BE2C (cell line): ENCODE measurements around the gene GRID1.

ENCODE experiments used
- DNase-seq: peaks from one replicate; pipeline ENCODE4 v3.0.0-alpha.2; 2020
- H3K27me3 ChIP-seq: fragments of 250-450 bp; sonication (Bioruptor Pico); 2 replicates; pipeline ENCODE4 v1.5.1; 2020; ENCODE audit warnings: mild to moderate bottlenecking
- H3K36me3 ChIP-seq: fragments of 250-450 bp; sonication (Bioruptor Pico); 2 replicates; pipeline ENCODE4 v1.5.1; 2020; ENCODE audit warnings: mild to moderate bottlenecking
- H3K4me1 ChIP-seq: fragments of 250-450 bp; sonication (Bioruptor Pico); 2 replicates; pipeline ENCODE4 v1.5.1; 2020
- H3K4me3 ChIP-seq: 2 replicates; pipeline ENCODE4 v1.5.1; 2011; ENCODE audit warnings: low read depth, low read length
- H3K9me3 ChIP-seq: fragments of 250-450 bp; sonication (Bioruptor Pico); 2 replicates; pipeline ENCODE4 v1.5.1; 2020
- CTCF ChIP-seq: IDR thresholded peaks from 2 replicates; pipeline ENCODE4 v1.5.1; 2012; ENCODE audit warnings: mild to moderate bottlenecking, low read depth, low read length

Gene GRID1

DNA sequence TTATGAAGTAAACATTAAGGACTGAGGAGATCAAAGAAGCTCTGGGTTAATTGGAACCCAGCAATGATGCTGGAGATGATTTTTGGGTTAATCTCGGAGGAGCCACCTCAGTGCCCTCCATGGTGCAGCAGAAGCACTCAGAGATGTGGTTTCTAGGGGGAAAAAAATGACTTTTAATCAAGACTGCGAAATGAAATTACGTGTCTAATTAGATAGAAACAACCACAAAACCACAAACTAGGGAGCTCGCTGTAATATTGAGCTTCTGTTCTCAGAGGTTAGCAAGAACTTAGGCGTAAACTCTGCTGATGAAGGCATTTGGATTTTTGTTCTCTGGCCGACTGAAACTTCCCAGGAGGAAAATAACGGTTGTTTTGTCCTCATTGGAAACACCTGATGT is 319.0 kb downstream of the GRID1 start:
- Histone ChIP-seq H3K36me3 (peaks cover 5% of the 10 kb centered on the region; the same call in 1 of the 2 replicates), H3K4me1 (peaks cover 26% of the 10 kb centered on the region), H3K27me3 (no peaks in the 10 kb centered on the region), H3K9me3 (no peaks in the 10 kb centered on the region), H3K4me3 (no peak overlapping the region)
- no peak for DNase-seq
- TF ChIP-seq CTCF = no peak

DNA sequence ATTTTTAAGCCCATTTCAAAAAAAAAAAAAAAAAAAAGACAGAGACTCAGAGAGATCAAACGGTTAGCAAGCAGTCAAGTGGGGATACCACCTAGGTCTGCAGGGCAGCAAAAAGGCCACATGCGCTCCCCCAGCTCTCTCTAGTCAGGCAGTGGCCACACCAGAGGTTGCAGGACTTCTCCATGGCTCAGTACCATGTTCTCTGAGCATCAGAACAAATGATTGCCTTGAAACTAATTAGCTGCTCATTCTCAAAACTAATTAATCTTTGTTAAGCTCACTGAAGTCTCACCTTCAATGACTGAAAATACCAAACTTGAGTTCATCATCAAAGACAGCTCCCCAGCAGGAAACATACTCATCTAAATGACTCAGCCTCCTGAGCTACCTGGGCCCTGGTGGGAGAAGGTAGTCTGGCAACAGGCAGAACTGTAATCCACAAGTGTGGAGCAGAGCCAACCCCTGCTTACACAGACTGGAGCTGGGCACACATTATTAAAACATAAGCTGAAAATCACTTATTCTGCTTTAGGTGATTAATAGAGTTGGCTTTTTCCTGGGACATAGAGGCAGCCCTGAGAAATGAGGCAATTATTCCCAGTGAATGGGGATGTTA is 319.6 kb downstream of the GRID1 start:
- H3K4me1 ChIP-seq = peaks cover 26% of the 10 kb centered on the region

GRCh38 chr10:86045896-86046295 is 320.7 kb downstream of the GRID1 start:
- Histone ChIP-seq H3K9me3 (no peaks in the 10 kb centered on the region), H3K4me1 (peaks cover 26% of the 10 kb centered on the region), H3K27me3 (no peaks in the 10 kb centered on the region), H3K36me3 (peaks cover 5% of the 10 kb centered on the region; the same call in 1 of the 2 replicates), H3K4me3 (no peak overlapping the region)
- no peak for DNase-seq
- no peak for TF ChIP-seq CTCF

More for the DNA sequence above, 319.6 kb downstream of the GRID1 start:
- no peak for DNase-seq
- Histone ChIP-seq H3K36me3 (peaks cover 5% of the 10 kb centered on the region; the same call in 1 of the 2 replicates), H3K4me3 (no peak overlapping the region), H3K9me3 (no peaks in the 10 kb centered on the region), H3K27me3 (no peaks in the 10 kb centered on the region)
- TF ChIP-seq CTCF = no peak

- no peak for DNase-seq
- no peaks in the 10 kb centered on the region for H3K9me3 ChIP-seq
- peaks cover 19% of the 10 kb centered on the region for H3K4me1 ChIP-seq
- no peaks in the 10 kb centered on the region for H3K27me3 ChIP-seq
- no peak overlapping the region for H3K4me3 ChIP-seq
- no peak for TF ChIP-seq CTCF
- no peaks in the 10 kb centered on the region for H3K36me3 ChIP-seq
Measured at GRCh38 chr10:86044029-86044428, 322.6 kb downstream of the GRID1 start.

DNA sequence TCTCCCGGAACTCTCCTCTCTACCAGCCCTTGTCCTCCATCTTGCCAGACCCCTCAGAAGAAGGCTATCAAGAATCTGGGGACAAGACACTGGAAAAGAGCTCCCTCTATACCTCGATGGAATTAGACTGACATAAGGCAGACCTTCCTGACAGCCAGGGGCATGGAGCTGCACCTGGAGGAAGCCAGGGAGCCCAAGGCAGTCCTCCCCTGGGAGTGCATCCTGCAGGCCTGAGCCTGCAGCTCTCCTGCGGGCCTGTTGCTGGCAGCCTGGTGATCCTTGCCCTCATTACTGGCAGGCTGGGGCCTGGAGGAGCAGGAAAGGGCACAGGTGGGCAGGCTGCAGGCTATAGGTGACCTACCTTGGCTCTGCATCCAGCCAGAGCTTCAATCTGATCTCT is 323.4 kb downstream of the GRID1 start:
- no peaks in the 10 kb centered on the region for H3K9me3 ChIP-seq
- H3K4me1 ChIP-seq = peaks cover 16% of the 10 kb centered on the region
- no peak overlapping the region for H3K4me3 ChIP-seq
- H3K36me3 ChIP-seq = no peaks in the 10 kb centered on the region
- peak; percentile 64 for DNase-seq
- H3K27me3 ChIP-seq = no peaks in the 10 kb centered on the region
- no peak for TF ChIP-seq CTCF

DNA sequence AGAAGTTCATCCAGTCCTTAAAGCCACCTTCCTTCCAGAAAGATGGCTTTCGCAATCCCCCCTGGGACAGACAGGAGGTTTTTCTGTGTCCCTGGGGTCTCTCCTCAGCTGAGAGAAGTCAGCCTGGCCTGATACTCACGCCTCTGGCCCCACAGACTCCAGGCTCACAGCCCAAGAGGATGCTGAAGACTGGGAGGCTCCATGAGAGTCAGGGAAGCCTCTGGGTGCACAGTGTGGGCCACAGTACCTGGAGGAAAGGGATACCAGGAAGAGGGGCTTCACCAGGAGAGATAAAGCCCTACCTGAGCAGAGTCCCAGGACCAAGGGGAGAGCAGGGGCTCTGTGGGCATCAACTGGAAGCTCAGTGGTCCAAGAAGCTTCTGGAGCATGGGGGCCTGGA is 324.4 kb downstream of the GRID1 start:
- Histone ChIP-seq H3K4me3 (no peak overlapping the region), H3K36me3 (no peaks in the 10 kb centered on the region), H3K4me1 (peaks cover 13% of the 10 kb centered on the region), H3K27me3 (no peaks in the 10 kb centered on the region), H3K9me3 (no peaks in the 10 kb centered on the region)
- DNase-seq = no peak
- TF ChIP-seq CTCF = no peak
